GM19452 (cell line): ENCODE results near the gene RFTN1.

Experiments used
- ATAC-seq: cut with Tn5 transposase; IDR thresholded peaks from one replicate; pipeline ENCODE4 v1.9.1; 2021; ENCODE audit not compliant: unreplicated experiment

RFTN1 gene

GRCh38 chr3:16289144-16289889 is 224.2 kb downstream of the RFTN1 start:
- no peak for ATAC-seq

- ATAC-seq = no peak
Observed at GRCh38 chr3:16288664-16289063, 224.8 kb downstream of the RFTN1 start.

- ATAC-seq = no peak
Observed at GRCh38 chr3:16286751-16287543, 226.6 kb downstream of the RFTN1 start.

DNA sequence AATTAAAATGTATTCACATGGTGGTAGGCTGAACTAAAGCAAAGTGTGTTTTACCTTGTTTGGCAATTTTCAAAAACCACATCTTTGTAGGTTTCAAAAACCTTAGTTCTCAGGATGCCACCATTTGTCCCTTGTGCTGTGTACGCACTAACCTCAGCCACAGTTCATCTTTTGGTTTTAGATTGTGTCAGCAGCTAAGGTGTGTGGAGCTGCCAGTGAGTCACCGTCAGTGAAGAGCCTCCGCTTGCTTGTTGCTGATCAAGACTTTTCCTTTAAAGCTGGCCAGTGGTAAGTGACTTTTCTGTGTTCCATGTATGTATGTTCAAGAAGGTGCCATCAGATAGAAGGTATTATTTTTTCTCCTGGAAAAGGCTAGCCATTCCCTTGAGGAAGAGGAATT is 227.3 kb downstream of the RFTN1 start:
- ATAC-seq = peak; percentile 84

GRCh38 chr3:16284633-16285032 is 228.9 kb downstream of the RFTN1 start:
- no peak for ATAC-seq

- ATAC-seq = no peak
Observed at GRCh38 chr3:16280671-16281070, 232.8 kb downstream of the RFTN1 start.

- ATAC-seq = no peak
Observed at GRCh38 chr3:16279010-16279801, 234.3 kb downstream of the RFTN1 start.

DNA sequence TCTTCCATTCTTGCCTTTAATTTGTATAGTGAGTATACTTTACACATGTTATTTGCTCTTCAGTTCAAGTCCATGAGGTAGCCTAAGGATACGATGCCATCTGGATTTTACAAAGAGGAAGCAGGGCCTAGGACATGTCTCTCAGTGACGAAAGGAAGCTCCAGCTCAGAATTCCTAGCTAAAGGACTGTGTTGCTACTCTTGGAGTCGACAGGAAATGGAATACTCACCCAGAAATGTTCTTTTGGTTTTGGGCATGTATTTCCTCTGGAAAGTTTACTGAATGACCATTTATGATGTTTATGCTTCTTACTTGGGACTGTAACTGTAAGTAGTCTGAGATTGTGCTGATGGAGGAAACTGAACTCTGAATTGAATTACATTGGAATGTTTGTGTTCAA is 236.0 kb downstream of the RFTN1 start:
- no peak for ATAC-seq

- ATAC-seq = no peak
Observed at GRCh38 chr3:16273867-16274266, 239.6 kb downstream of the RFTN1 start.

- ATAC-seq = no peak
Observed at GRCh38 chr3:16272588-16272987, 240.9 kb downstream of the RFTN1 start.

DNA sequence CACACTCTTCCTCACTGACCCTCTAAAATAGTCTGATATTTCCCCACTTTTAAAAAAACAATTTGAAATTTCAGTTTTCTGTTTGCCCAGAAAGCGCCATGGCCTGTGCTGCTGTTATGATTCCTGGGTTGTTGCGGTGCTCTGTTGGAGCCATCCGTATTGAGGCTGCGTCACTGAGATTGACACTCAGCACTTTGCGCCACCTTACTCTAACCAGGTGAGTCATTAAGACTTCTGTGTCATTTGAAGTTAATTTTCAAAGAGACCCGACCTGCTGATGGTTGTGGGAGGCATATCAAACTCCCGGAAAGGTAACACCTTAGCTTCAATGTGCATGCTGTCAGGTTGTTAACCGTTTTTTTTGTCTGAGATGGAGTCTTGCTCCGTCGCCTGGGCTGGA is 242.6 kb downstream of the RFTN1 start:
- no peak for ATAC-seq

DNA sequence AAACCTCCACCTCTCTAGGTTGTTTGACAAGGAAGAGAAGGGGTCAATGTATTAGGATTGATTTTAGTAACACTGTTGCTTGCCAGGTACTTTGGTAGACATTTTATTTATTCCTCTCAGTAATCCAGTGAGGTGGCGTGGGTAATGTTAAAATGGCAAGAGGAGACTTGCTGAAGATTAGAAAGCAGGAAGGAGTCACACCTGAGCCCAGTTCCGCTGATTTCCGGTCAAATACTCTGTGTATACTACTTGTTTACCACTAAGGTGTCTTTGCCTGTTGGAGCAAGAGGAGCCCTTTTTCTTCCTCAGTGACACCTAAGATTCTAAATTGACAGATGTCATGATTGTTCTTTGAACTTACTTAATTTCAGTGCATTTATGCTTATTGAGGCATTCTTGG is 246.8 kb downstream of the RFTN1 start:
- ATAC-seq = no peak
